ENCODE data around the gene IGSF6.

The IGSF6 gene, protein sequence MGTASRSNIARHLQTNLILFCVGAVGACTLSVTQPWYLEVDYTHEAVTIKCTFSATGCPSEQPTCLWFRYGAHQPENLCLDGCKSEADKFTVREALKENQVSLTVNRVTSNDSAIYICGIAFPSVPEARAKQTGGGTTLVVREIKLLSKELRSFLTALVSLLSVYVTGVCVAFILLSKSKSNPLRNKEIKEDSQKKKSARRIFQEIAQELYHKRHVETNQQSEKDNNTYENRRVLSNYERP

DNA sequence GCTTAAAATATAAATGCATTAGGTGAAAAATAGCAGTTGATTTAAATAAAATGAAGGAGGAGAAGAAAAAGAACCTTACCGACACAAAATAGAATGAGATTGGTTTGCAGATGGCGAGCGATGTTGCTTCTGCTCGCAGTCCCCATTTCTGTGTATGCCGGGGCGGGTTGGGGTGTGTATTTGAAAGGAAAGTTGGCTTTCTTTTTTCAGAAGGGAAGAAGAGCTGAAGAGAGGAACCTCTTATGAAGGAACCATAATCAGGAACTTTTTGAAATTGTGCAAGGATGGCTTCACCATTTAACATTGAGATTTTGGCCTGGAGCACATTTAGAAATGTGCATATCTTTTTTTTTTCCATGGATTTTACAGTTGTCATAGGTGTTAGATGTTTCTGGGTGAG is at the start of gene IGSF6:
TSS of gene IGSF6 (minus strand) at position 156 of the 400 bp plus-strand sequence. CDS start at position 146, 10 bp downstream.
- Histone ChIP-seq H3K9ac (ENCODE audit: low read length) (no peak within 1 kb of the TSS), H3K4me2 (ENCODE audit: low read length) (no peak within 1 kb of the TSS), H3K27me3 (ENCODE audit: low read depth, low read length) (no peaks in the 10 kb centered on the region), H3K4me1 (ENCODE audit: low read length) (peaks cover 62% of the 10 kb centered on the region), H2AFZ (ENCODE audit: low read depth, low read length) (no peak within 1 kb of the TSS), H3K79me2 (ENCODE audit: low read length) (peaks cover 21% of the 10 kb centered on the region), H4K20me1 (ENCODE audit: insufficient read depth, low read length) (peaks cover 2% of the 10 kb centered on the region; the same call in 1 of the 2 replicates), H3K27ac (ENCODE audit: low read length) (no peak within 1 kb of the TSS), H3K36me3 (replicated peaks; ENCODE audit: low read depth, low read length) (peaks cover 12% of the 10 kb centered on the region), H3K4me3 (ENCODE audit: low read length) (no peak within 1 kb of the TSS), H3K9me3 (ENCODE audit: insufficient read depth, low read length) (no peaks in the 10 kb centered on the region)
- no peak for TF ChIP-seq EZH2phosphoT487 (IDR thresholded peaks at IDR 0.05; ENCODE audit: low read depth)
- TF ChIP-seq, protein P1, sequence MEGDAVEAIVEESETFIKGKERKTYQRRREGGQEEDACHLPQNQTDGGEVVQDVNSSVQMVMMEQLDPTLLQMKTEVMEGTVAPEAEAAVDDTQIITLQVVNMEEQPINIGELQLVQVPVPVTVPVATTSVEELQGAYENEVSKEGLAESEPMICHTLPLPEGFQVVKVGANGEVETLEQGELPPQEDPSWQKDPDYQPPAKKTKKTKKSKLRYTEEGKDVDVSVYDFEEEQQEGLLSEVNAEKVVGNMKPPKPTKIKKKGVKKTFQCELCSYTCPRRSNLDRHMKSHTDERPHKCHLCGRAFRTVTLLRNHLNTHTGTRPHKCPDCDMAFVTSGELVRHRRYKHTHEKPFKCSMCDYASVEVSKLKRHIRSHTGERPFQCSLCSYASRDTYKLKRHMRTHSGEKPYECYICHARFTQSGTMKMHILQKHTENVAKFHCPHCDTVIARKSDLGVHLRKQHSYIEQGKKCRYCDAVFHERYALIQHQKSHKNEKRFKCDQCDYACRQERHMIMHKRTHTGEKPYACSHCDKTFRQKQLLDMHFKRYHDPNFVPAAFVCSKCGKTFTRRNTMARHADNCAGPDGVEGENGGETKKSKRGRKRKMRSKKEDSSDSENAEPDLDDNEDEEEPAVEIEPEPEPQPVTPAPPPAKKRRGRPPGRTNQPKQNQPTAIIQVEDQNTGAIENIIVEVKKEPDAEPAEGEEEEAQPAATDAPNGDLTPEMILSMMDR (IDR thresholded peaks at IDR 0.05; ENCODE audit: low read depth, low read length) = no peak

DNA sequence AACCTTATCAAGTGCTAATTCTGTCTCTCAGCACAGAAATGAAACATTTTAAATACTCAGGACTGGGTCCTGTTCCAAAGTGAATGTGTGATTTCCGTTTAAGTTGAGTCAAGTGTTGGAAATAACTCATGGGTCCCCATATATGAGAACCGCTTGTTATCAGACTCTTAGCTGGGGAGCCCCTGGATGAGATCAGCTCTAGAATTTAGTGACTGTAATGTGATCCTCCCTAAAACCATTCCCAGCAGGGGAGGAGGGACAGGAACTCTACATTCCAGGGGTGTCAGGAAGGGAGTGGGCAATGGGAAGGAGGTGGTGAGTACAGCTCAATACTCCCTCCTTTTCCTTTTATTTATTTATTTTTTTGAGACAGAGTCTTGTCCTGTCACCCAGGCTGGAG is 48.9 kb upstream of the IGSF6 start:
- TF ChIP-seq, protein P1 (IDR thresholded peaks at IDR 0.05; ENCODE audit: low read depth, low read length) = no peak
- no peak for TF ChIP-seq EZH2phosphoT487 (IDR thresholded peaks at IDR 0.05; ENCODE audit: low read depth)

DNA sequence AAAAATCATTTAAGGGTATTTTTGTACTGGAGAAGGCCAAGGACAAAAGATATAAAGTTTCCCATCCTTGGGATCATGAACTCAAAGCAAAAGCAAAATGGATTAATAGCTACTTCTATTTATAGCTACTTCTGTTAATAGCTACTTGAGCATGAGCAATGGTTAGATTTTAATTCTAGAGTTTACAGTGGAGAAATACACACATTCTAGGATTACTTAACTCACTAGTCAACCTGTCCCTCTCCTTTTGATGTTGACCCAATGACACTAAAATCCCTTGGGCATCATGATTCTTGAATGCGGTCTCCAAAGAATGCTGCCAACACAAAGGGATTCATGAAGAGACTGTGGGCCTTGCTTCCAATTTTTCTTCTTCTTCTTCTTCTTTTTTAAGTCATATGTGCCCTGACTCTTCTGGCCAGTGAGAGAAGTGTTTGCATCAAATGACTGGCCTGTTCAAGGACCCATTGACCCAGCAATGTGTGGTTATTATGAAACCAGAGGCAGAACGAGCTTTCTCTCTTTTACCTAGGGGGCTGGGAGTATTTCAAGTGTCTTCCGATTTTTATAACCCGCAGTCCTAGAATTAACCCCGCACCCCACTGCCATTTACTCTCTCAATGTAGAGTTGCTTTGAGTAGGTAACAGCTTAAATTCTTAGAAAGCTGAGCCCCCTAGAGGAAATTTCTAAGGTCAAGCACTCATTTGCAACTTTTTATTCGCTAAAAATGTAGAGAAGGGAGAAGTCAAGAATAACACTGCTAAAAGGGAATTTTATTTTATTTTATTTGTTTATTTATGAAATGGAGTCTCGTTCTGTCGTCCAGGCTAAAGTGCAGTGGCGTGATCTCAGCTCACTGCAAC is 46.0 kb upstream of the IGSF6 start:
- H3K9me3 ChIP-seq (ENCODE audit: insufficient read depth, low read length) = no peaks in the 10 kb centered on the region
- no peak overlapping the region for H3K27ac ChIP-seq (ENCODE audit: low read length)

More for the DNA sequence above, 48.9 kb upstream of the IGSF6 start:
- no peaks in the 10 kb centered on the region for H3K36me3 ChIP-seq (replicated peaks; ENCODE audit: low read depth, low read length)
- peaks cover 18% of the 10 kb centered on the region for H3K4me1 ChIP-seq (ENCODE audit: low read length)
- no peak overlapping the region for H3K27ac ChIP-seq (ENCODE audit: low read length)
- no peaks in the 10 kb centered on the region for H4K20me1 ChIP-seq (ENCODE audit: insufficient read depth, low read length)
- H3K27me3 ChIP-seq (ENCODE audit: low read depth, low read length) = peaks cover 21% of the 10 kb centered on the region
- no peak overlapping the region for H2AFZ ChIP-seq (ENCODE audit: low read depth, low read length)
- H3K4me3 ChIP-seq (ENCODE audit: low read length) = no peak overlapping the region
- H3K4me2 ChIP-seq (ENCODE audit: low read length) = no peak overlapping the region
- H3K79me2 ChIP-seq (ENCODE audit: low read length) = no peaks in the 10 kb centered on the region
- no peak overlapping the region for H3K9ac ChIP-seq (ENCODE audit: low read length)
- no peaks in the 10 kb centered on the region for H3K9me3 ChIP-seq (ENCODE audit: insufficient read depth, low read length)

More for the DNA sequence above, 46.0 kb upstream of the IGSF6 start:
- TF ChIP-seq EZH2phosphoT487 (IDR thresholded peaks at IDR 0.05; ENCODE audit: low read depth) = no peak
- TF ChIP-seq, protein P1 (IDR thresholded peaks at IDR 0.05; ENCODE audit: low read depth, low read length) = peak; percentile 46
- Histone ChIP-seq H3K4me1 (ENCODE audit: low read length) (peaks cover 9% of the 10 kb centered on the region), H3K27me3 (ENCODE audit: low read depth, low read length) (peaks cover 28% of the 10 kb centered on the region), H3K9ac (ENCODE audit: low read length) (no peak overlapping the region), H4K20me1 (ENCODE audit: insufficient read depth, low read length) (no peaks in the 10 kb centered on the region), H2AFZ (ENCODE audit: low read depth, low read length) (no peak overlapping the region), H3K36me3 (replicated peaks; ENCODE audit: low read depth, low read length) (no peaks in the 10 kb centered on the region), H3K4me3 (ENCODE audit: low read length) (no peak overlapping the region), H3K79me2 (ENCODE audit: low read length) (no peaks in the 10 kb centered on the region), H3K4me2 (ENCODE audit: low read length) (no peak overlapping the region)

Data from OCI-LY3 (cell line).